GM18858 (cell line): ENCODE data around the gene COG5.
"Not testable (repeated sequence)": the region's sequence is repeated elsewhere in the genome, so short reads cannot be mapped to it uniquely, and the experiment has no call there.

Experiments used
- ATAC-seq: cut with Tn5 transposase; IDR thresholded peaks from one replicate; pipeline ENCODE4 v1.9.1; 2021; ENCODE audit not compliant: unreplicated experiment

The COG5 gene

GRCh38 chr7:107284911-107285479 is 278.7 kb downstream of the COG5 start:
- ATAC-seq, result no peak

DNA sequence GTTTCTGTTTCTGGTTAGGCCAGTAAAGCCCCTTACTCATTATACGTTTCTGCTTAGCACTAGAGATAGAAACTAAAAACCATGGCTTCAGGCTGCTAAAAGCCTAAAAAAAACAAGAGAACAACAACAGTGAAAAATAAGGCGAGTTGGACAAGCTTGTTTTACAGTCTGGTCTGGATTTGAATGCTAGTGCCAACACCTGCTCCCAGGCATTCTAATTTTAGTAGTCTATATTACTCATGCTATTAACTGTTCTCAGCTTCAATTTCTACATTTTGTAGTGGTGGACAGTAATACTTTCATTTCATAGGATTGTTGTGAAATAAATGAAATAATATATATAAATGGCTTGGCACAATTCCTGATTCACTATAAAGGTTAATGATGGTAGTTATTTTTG is 286.4 kb downstream of the COG5 start:
- no peak for ATAC-seq

DNA sequence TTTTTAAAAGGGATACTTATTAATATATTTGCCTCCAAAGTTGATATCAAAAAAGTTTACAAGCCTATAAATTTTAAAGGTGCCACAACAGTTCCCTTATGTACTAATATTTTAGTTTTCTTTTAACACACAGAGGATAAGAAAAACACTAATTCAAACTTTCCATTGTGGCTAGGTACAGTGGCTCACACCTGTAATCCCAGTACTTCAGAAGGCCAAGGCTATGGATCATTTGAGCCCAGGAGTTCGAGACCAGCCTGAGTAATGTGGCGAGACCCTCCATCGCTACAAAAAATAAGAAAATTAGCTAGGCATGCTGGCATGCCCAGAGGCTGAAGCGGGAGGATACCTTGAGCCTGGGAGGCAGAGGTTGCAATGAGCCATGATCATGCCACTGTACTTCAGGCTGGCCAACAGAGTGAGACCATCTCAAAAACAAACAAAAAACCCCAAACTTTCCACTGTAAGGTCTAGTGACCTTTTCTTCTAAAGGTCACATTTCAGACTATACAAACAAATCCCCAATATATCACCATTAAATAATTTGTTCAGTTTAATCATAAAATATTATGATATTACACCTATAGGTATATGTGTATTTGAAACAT is 287.4 kb downstream of the COG5 start:
- no peak for ATAC-seq

GRCh38 chr7:107274506-107274905 is 289.2 kb downstream of the COG5 start:
- no peak for ATAC-seq

GRCh38 chr7:107269790-107270189 is 293.9 kb downstream of the COG5 start:
- ATAC-seq, result no peak

- no peak for ATAC-seq
Measured at GRCh38 chr7:107268594-107268993, 295.1 kb downstream of the COG5 start.

DNA sequence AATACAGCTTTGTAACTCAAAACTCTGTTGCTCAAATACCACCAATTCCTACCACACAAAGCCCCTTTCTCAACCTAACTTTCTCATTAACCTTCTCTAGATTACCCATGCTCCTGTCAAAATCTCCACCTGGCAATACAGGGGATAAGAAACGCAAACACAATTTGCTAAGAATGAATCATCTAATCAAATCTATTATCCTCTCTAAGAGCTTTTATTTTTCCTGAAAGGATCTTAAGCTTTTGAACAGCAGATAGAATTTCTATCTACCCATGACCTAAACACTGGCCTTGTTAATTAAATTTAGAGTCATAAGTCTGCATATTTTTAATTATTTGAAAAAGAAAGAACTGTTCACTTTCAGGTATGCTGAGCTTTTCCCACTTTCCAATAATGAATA is 296.6 kb downstream of the COG5 start:
- no peak for ATAC-seq

DNA sequence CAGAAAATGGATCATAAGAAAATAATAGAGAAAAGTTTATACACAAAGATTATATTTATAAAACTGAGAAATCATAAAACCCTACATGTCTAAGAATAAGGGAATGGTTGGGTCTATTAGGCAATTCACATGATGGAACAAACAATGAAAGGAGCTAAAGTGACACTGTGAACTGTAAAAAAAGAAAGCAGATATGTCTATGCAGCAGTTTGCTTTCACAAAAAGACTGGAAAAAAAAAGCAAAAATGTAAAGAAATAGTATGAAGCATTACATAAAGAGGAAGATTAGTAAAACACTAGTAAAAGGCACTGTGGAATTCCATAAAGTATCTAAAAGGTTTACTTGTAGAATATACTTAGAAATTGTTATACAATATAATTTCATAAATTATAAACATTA is 299.0 kb downstream of the COG5 start:
- no peak for ATAC-seq

DNA sequence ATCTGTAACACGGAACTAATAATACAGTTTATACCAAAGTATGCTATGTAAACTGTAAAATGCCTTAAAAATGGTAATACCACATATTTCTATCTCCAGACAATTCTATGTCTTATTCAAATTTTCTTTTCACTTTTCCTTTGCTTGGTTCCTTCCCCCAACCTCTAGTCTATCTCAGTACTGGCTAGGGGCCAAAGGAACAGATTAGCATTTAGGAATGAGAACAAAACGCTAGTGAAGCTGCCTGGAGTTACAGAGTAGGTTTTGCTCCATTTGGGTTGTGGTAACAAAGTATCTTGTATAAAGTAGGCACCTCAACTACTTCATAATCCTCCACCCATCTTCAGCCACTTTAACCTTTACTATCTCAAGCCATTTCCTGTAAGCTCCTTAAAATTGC is 300.9 kb downstream of the COG5 start:
- no peak for ATAC-seq

GRCh38 chr7:107258737-107259136 is 305.0 kb downstream of the COG5 start:
- ATAC-seq, result no peak

GRCh38 chr7:107255602-107256001 is 308.1 kb downstream of the COG5 start:
- ATAC-seq, result no peak

- ATAC-seq, result no peak
Measured at GRCh38 chr7:107254398-107254985, 309.2 kb downstream of the COG5 start.

GRCh38 chr7:107253599-107253998 is 310.1 kb downstream of the COG5 start:
- no peak for ATAC-seq

- ATAC-seq, result no peak
Measured at GRCh38 chr7:107251963-107252362, 311.8 kb downstream of the COG5 start.

DNA sequence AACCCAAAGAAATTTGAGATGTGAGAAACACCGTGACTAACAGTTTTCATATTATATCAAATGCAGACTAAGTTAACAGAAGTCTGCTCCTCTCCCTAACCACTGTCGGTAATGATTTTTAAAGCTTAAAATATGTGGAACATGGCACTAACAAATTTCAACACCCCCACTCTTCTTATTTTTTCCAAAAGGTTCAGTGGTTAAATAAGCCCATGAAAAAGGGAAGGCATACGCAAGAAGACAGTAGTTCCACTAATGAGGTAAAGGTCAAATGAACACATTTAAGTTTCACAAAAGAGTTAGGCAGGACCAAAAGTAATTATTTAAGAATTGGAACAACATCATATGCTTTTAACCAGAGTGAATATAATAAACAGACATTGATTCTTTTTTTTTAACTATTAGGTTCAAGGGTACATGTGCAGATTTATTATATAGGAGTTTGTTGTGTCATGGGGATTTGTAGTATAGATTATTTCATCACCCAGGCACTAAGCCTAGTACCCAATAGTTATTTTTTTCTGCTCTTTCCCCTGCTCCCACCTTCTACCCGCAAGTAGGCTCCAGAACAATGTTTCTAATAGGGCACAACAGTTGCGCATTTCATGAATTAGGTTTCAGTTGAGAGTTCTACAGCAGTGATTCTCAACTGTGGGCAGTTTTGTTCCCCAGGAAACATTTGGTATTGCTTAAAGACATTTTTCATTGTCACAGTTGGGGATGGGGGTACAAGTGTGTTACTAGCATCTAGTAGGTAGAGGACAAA is 315.0 kb downstream of the COG5 start:
- no peak for ATAC-seq

DNA sequence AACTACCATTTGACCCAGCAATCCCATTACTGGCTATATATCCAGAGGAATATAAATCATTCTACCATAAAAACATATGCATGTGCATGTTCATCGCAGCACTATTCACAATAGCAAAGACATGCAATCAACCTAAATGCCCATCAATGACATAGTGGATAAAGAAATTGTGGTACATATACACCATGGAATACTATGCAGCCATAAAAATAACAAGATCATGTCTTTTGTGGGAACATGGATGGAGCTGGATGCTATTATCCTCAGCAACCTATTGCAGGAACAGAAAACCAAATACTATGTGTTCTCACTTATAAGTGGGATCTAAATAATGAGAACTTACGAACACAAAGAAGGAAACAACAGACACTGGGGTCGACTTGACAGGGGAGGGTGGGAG is 316.9 kb downstream of the COG5 start:
- ATAC-seq, result not testable (repeated sequence)

DNA sequence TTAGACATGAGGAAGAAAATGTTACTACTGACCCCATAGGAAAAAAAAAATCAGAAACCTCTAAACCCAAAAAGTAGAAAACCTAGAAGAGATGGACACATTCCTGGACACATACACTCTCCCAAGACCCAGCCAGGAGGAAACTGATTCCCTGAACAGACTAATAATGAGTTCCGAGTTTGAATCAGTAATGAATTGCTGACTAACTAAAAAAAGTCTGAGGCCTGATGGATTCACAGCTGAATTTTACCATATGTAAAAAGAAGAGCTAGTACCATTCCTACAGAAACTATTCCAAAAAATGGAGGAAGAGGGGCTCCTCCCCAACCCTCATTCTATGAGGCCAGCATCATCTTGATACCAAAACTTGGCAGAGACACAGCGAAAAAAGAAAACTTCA is 319.1 kb downstream of the COG5 start:
- no peak for ATAC-seq

DNA sequence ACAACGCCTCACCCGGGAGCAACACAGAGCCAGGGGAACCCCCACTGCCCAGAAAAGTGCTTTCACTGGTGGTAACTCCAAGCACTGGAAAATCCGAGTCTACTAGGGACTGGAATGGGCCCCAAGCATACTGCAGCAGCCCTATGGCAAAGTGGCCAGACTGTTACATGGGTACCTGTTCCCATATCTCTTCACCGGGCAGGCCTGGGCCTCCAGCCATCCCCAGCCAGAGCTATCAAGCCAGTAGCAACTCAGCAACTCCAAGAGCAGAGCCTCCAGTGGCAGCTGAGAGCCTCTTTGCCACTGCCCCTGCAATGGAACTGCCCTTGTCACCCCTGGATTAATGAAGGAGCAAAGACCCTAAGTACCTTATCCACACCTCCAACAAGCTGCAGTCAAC is 321.5 kb downstream of the COG5 start:
- ATAC-seq, result no peak

DNA sequence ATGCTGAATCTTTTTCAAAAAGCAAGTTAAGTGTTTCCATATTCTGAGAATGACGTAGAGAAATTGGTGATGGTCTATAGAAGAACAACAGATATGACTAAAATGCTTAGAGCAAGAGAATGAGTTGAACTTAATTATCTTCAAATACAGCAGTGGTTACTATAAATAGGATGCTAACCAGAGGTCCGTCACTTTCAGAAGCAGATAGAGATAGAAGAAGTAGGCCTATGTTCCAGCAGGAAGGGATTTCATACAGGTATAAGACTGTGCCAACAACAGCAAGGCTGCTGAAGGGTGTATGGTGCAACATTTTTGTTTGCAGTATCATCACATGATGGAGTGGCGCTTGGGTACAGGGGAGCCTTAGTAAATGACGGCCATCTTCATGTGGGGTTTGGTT is 326.3 kb downstream of the COG5 start:
- no peak for ATAC-seq

DNA sequence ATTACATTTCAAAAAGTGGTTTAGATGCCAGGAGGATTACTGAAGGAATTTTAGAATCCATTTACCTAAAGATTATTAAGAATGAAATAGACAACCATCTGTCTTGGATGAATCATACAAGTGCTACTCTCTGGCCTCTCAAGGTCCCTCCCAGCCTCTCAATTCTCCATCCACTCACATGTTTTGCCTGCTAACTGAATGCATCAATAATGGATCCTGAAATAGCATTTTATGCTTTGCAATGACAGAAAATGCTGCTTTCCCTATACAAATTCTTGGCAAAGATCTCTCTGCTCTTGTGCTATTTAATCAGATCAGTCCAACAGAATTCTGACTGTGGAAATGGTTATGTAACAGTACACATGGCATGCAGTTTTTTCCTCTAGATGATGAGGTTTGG is 326.9 kb downstream of the COG5 start:
- ATAC-seq, result no peak

DNA sequence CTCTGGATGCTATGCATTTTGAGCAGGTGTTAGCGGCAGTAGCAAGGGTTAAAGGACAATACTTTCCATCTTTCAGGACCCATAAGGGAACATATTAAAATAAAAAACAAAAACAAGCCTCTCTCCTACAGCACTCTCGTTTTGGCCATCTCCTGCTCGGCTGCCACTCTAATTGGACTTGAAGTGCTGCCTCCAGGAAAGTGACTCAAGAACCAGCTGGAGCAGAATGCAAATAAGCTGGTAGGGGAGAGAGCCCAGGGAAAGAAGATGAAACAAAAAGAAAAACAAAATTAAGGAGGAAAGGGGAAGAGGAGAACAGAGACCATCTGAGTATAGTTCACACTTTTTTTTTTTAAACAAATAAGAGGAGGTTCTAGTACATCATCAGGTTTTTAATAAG is 329.3 kb downstream of the COG5 start:
- no peak for ATAC-seq

- no peak for ATAC-seq
Measured at GRCh38 chr7:107233981-107234380, 329.7 kb downstream of the COG5 start.
